Karpas-422 (cell line): ENCODE data around the gene KCNN3. TPM values are rescaled to one million over a fixed set of nuclear protein-coding genes. Genes with fewer than 3 reads are reported as not detected.

Experiments
- DNase-seq: peaks from one replicate; pipeline ENCODE4 v3.0.0-alpha.2; 2015
- H2AFZ ChIP-seq: fragments of 200-600 bp; sonication (generic); 2 replicates; pipeline ENCODE4 v1.6.1; 2014; ENCODE audit warnings: antibody characterized with exemption, low read length, mixed read lengths
- H3K27ac ChIP-seq: fragments of 200-600 bp; sonication (generic); 2 replicates; pipeline ENCODE4 v1.5.1; 2014; ENCODE audit warnings: mild to moderate bottlenecking, low read length, moderate library complexity
- H3K27me3 ChIP-seq: fragments of 200-600 bp; sonication (generic); 2 replicates; pipeline ENCODE4 v1.6.1; 2014; ENCODE audit warnings: low read length, mixed read lengths
- H3K36me3 ChIP-seq: fragments of 200-600 bp; sonication (generic); 2 replicates; pipeline ENCODE4 v1.6.1; 2014; ENCODE audit warnings: low read length, mixed read lengths; ENCODE audit not compliant: insufficient read depth
- H3K4me1 ChIP-seq: fragments of 200-600 bp; sonication (generic); 2 replicates; pipeline ENCODE4 v1.6.1; 2014; ENCODE audit warnings: mild to moderate bottlenecking, low read length, mixed read lengths
- H3K4me2 ChIP-seq: fragments of 200-600 bp; sonication (generic); 2 replicates; pipeline ENCODE4 v1.6.1; 2014; ENCODE audit warnings: low read length, low read depth, mild to moderate bottlenecking; ENCODE audit not compliant: poor library complexity, severe bottlenecking
- H3K4me3 ChIP-seq: fragments of 200-600 bp; sonication (generic); 2 replicates; pipeline ENCODE4 v1.5.1; 2014; ENCODE audit warnings: mild to moderate bottlenecking, antibody characterized with exemption, low read length, mixed read lengths
- H3K79me2 ChIP-seq: fragments of 200-600 bp; sonication (generic); 2 replicates; pipeline ENCODE4 v1.6.1; 2014; ENCODE audit warnings: mild to moderate bottlenecking, low read length, mixed read lengths
- H3K9ac ChIP-seq: fragments of 200-600 bp; sonication (generic); 2 replicates; pipeline ENCODE4 v1.6.0; 2014; ENCODE audit warnings: low read length
- H3K9me2 ChIP-seq: fragments of 200-600 bp; sonication (generic), shearing (Covaris generic); replicated peaks from 2 replicates; pipeline ENCODE4 v1.6.0; 2014; ENCODE audit warnings: mild to moderate bottlenecking, low read length, moderate library complexity; ENCODE audit not compliant: insufficient read depth
- H3K9me3 ChIP-seq: fragments of 300-700, 200-600 bp; sonication (generic); 2 replicates; pipeline ENCODE4 v1.6.1; 2014; ENCODE audit warnings: low read length, mixed read lengths
- H4K20me1 ChIP-seq: fragments of 200-600 bp; sonication (generic); 2 replicates; pipeline ENCODE4 v1.6.1; 2014; ENCODE audit warnings: mild to moderate bottlenecking, antibody characterized with exemption, low read length, low read depth; ENCODE audit not compliant: insufficient read depth
- total RNA-seq: library from RNA; depleted of rRNA; stranded (reverse); fragments of >200 nt; shearing (Covaris generic); gene quantifications from 2 replicates; pipeline ENCODE4 v1.2.3, GENCODE V29; 2014; ENCODE audit warnings: low replicate concordance

The KCNN3 gene
- total RNA-seq, 1 experiment from 2014 or later, result 68.2 TPM

DNA sequence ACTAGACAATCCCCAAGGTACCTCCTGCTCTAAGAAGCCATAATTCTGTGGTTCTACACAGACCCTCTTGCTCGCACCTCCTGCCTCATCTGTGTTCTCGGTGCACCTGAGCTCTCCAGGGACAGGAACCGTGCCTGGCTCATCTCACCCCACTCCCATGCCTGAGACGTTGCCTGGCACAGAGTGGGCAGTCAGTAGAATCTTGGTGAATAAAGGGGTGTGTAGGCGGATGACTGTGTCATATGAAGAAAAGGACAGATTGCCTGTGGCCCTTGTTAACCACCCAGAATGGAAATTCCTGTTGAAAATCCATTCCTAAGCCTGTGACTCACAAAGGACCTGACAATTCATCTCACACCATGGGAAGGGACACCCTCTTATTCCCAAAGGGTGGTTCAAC lies 92.9 kb downstream of the KCNN3 start:
- no peak overlapping the region for H3K4me2 ChIP-seq
- H3K27me3 ChIP-seq, result no peaks in the 10 kb centered on the region
- no peak overlapping the region for H3K9ac ChIP-seq
- H4K20me1 ChIP-seq, result no peaks in the 10 kb centered on the region
- peaks cover 8% of the 10 kb centered on the region; the same call in 1 of the 2 replicates for H3K79me2 ChIP-seq
- H3K27ac ChIP-seq, result no peak overlapping the region
- peaks cover 38% of the 10 kb centered on the region for H3K36me3 ChIP-seq
- DNase-seq, result no peak
- no peaks in the 10 kb centered on the region for H3K9me2 ChIP-seq
- H2AFZ ChIP-seq, result no peak overlapping the region
- H3K4me3 ChIP-seq, result no peak overlapping the region
- no peaks in the 10 kb centered on the region; the same call in 1 of the 2 replicates for H3K9me3 ChIP-seq
- H3K4me1 ChIP-seq, result no peaks in the 10 kb centered on the region

DNA sequence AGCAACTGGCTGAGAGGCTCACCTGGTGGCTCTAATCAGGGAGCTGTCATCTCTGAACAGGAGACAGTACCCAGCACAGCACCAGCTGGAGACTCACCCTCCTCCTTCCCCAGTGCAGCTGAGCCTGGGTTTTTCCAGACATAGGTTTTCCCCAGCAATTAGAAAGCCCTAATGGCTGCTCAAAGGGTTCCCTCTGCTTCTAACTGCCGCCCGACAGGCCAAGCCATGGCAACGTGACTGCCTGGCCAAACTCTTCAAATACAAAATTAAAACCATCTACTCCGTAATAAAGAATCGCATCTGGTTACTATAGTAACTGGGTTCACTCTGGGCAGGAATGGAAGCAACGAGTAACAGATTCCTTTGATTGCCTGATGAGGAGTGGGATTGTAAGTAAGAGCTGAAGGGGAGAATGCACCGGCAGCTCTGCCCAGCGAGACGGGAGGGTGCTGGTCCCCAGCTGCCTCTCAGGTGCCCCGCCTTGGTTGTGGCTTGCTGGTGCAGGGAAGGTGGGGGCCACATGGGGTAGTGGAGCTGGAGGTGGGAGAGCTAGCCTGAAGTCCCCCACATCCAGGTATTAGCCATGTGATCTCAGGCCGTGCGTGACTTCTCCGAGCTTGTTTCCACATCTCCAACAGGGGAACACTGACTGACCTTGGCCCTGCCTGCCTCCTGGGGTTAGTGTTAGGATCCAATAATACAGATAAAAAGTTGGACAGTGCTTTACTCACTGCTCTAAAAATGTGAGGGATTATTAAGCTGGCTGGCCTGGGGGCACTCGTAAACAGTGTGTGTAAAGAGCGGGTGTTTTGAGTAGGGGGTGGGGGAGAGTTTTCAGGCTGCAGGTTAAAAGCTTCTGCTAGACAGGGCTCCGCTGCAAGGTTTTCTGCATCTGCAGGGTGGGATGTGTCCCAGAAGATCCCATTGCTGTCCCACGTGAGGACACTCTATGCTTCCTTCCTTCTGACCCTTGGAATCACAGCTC lies 94.2 kb downstream of the KCNN3 start:
- H3K4me3 ChIP-seq, result no peak overlapping the region
- no peak overlapping the region for H3K27ac ChIP-seq
- H3K79me2 ChIP-seq, result no peaks in the 10 kb centered on the region; the same call in 1 of the 2 replicates
- no peaks in the 10 kb centered on the region for H3K27me3 ChIP-seq
- no peak overlapping the region for H3K4me2 ChIP-seq
- H4K20me1 ChIP-seq, result no peaks in the 10 kb centered on the region
- no peaks in the 10 kb centered on the region; the same call in 1 of the 2 replicates for H3K4me1 ChIP-seq
- H3K9ac ChIP-seq, result no peak overlapping the region
- no peaks in the 10 kb centered on the region for H3K9me2 ChIP-seq
- no peak for DNase-seq
- peaks cover 38% of the 10 kb centered on the region for H3K36me3 ChIP-seq
- no peak overlapping the region for H2AFZ ChIP-seq
- H3K9me3 ChIP-seq, result no peaks in the 10 kb centered on the region; the same call in 1 of the 2 replicates

DNA sequence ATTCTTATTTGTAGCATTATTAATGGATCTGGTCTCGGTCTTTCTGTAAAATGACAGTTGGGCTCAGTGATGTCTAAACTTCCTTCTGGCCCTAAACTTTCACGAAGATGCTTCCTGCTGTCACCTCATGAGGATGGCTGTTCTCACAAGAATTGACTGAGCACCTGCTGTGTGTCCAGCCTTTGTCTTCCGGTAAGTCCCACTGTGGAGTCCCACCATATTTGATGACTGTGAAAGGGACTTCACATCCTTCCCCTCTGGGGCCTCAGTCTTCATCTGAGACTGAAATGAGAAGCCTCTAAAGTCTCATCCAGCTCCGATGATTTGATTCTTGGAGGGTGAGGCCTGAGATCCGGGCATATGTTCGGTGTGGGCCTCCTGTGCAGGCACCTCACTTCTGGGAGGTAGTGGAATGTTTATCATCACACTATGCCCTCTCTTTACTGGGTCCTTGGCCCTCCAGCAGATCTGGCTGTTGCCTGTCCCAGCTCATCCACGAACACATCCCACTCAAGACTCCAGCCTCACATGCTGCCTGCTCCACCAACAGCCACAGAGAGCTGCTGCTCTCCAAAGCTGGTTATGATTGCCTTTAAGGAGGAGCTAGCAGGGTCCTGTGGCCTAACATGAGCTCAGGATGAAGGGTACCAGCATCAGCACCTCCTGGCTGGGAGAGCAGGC lies 95.8 kb downstream of the KCNN3 start:
- DNase-seq, result no peak
- Histone ChIP-seq H3K9me3 (no peaks in the 10 kb centered on the region; the same call in 1 of the 2 replicates), H4K20me1 (no peaks in the 10 kb centered on the region), H3K36me3 (peaks cover 33% of the 10 kb centered on the region), H3K9me2 (no peaks in the 10 kb centered on the region), H3K79me2 (peaks cover 6% of the 10 kb centered on the region; the same call in 1 of the 2 replicates), H3K4me2 (no peak overlapping the region), H3K4me3 (no peak overlapping the region), H3K27me3 (no peaks in the 10 kb centered on the region), H3K4me1 (peaks cover 12% of the 10 kb centered on the region), H3K27ac (no peak overlapping the region), H3K9ac (no peak overlapping the region), H2AFZ (no peak overlapping the region)

DNA sequence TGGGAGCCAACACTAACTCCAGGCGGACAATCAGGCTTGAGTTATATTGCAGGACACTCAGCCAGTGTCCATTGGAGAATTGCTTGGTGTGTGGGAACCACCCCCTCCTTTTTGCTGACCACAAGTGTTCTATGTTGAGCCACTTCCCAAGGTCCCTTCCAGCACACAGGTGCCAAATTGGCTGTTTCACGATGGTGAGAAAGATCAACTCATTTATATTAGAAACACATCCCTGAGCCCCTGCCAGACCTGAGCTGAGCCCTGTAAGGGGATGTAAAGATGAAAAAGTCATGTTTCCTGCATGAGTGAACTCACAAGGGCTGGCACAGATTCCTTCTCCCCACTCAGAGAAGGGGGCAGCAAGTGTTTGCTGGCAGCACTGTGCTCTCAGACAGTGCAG lies 96.5 kb downstream of the KCNN3 start:
- Histone ChIP-seq H4K20me1 (no peaks in the 10 kb centered on the region), H3K4me3 (no peak overlapping the region), H3K27ac (no peak overlapping the region), H3K4me2 (no peak overlapping the region), H2AFZ (no peak overlapping the region), H3K27me3 (no peaks in the 10 kb centered on the region), H3K9me3 (no peaks in the 10 kb centered on the region), H3K79me2 (peaks cover 6% of the 10 kb centered on the region; the same call in 1 of the 2 replicates), H3K36me3 (peaks cover 36% of the 10 kb centered on the region), H3K9ac (no peak overlapping the region), H3K9me2 (no peaks in the 10 kb centered on the region), H3K4me1 (peaks cover 12% of the 10 kb centered on the region)
- DNase-seq, result no peak

DNA sequence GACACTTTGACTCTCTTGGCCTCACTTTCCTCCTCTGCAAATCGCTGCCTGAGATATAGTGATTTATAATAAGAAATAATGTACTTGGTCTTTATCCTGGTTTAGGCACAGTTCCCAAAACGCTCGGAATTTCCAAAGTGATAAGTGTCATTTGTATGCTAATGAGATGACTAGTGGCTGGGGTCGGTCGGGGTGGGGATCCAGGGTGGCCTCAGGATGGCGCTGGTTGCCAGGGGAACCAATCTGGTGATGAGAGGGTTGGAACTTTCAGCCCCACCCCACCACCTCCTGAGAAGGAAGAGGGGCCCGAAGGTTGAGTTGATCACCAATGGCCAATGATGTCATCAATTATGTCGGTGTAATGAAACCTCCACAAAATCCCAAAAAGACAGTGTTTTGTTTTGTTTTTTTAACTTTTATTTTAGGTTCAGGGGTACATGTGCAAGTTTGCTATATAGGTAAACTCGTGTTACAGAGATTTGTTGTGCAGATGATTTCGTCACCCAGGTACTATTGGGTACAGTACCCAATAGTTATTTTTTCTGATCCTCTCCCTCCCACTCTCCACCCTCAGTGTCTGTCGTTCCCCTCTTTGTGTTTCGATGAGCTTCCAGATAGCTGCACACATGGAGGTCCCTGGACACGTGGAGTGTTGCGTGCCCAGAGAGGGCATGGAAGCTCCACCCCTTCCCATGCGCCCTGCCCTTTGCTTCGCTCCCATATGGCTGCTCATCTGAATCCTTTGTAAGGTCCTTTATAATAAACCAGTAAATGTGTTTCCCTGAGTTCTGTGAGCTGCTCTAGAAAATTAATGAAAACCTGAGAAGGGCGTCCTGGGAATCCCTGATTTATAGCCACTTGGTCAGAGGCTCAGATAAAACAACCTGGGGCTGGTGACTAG lies 97.2 kb downstream of the KCNN3 start:
- Histone ChIP-seq H3K36me3 (peaks cover 38% of the 10 kb centered on the region), H3K27me3 (no peaks in the 10 kb centered on the region), H2AFZ (no peak overlapping the region), H3K9me2 (no peaks in the 10 kb centered on the region), H3K4me1 (peaks cover 12% of the 10 kb centered on the region), H4K20me1 (no peaks in the 10 kb centered on the region), H3K4me3 (no peak overlapping the region), H3K79me2 (peaks cover 6% of the 10 kb centered on the region; the same call in 1 of the 2 replicates), H3K9ac (no peak overlapping the region), H3K27ac (no peak overlapping the region), H3K9me3 (no peaks in the 10 kb centered on the region), H3K4me2 (no peak overlapping the region)
- DNase-seq, result no peak

DNA sequence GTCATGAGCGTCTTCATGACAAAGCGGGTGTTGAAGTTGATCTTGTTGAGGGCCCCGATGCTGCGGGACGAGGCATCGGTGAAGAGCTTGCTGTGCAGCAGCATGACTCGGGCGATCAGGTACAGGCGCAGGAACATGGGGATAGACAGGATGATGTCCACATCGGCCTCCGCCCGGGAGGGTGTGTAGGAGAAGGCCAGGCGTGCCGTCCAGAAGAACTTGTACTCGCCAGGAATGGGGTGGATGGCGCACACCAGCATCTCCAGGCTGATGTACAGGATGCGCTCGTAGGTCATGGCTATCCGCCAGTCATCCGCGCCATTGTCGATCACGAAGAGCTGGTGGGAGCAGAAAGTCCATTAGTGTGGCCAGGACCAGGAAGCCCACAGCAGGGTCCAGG lies 98.0 kb downstream of the KCNN3 start:
- Histone ChIP-seq H2AFZ (no peak overlapping the region), H3K36me3 (peaks cover 41% of the 10 kb centered on the region), H3K4me2 (no peak overlapping the region), H3K4me1 (peaks cover 12% of the 10 kb centered on the region), H3K9me2 (no peaks in the 10 kb centered on the region), H3K27ac (no peak overlapping the region), H3K9me3 (no peaks in the 10 kb centered on the region), H3K27me3 (no peaks in the 10 kb centered on the region), H3K9ac (no peak overlapping the region), H4K20me1 (no peaks in the 10 kb centered on the region), H3K4me3 (no peak overlapping the region), H3K79me2 (peaks cover 6% of the 10 kb centered on the region; the same call in 1 of the 2 replicates)
- DNase-seq, result no peak

DNA sequence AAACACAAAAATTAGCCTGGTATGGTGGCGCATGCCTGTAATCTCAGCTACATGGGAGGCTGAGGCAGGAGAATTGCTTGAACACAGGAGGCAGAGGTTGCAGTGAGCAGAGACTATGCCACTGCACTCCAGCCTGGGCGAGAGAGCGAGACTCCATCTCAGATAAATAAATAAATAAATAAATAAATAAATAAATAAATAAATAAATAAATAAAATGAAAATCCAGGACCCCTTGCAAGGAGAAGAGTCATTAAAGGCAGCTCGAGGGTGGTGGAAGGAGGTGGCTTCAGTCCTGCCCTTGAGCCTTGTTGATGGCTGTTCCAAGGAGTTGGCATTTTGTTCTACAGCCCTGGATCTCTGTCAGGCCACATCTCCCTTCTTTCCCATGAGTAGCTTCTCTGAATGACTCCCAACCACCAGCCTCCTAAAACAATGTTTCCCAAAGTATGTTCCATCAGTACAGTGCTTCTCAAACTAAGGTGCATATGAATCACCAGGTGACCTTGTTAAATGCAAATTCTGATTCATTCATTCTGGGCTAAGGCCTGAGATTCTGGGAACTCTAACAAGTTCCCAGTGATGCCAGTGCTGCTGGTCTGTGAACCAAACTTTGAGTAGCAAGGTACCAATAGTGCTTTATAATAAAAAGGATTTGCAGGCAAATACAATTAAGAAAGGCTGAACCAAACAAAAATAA lies 99.0 kb downstream of the KCNN3 start:
- Histone ChIP-seq H3K27me3 (no peaks in the 10 kb centered on the region), H3K9ac (no peak overlapping the region), H3K79me2 (peaks cover 6% of the 10 kb centered on the region; the same call in 1 of the 2 replicates), H3K9me2 (no peaks in the 10 kb centered on the region), H3K4me3 (no peak overlapping the region), H3K4me1 (peaks cover 12% of the 10 kb centered on the region), H4K20me1 (no peaks in the 10 kb centered on the region), H3K36me3 (peaks cover 42% of the 10 kb centered on the region), H2AFZ (no peak overlapping the region), H3K9me3 (no peaks in the 10 kb centered on the region), H3K4me2 (no peak overlapping the region), H3K27ac (no peak overlapping the region)
- DNase-seq, result no peak
